ENCODE results near the gene LENG8. TPM values are rescaled to one million over a fixed set of nuclear protein-coding genes. Genes with fewer than 3 reads are reported as not detected.
"Not testable (repeated sequence)": the region's sequence is repeated elsewhere in the genome, so short reads cannot be mapped to it uniquely, and the experiment has no call there.

LENG8 gene
- polyA plus RNA-seq, 1 donor = 248 TPM

DNA sequence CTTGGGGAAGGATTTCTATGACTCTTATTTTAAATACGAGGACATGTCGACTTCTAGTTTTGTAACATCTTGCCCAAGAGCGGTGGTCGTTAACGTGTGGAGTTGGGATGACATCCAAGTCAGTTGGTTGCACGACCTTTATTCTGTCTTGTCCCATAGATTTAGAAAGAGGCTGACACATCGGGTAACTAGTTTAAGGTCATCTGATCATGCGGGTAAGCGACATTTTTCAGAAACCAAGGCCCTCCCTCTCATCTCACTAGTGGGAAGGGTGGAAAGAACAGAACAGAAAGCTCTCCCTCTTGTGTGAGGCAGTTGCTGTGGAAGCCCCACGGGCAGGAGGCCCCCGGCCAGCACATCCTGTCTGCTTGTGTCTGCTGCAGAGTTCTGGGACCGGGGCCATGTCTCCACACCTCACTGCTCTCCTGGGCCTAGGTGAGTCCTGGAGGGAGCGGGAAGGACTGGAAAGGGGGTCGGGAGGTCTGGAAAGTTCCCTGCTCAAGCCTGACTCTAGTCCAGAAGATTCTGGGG is 53.6 kb downstream of the LENG8 start, which contains the start of gene LAIR2:
Gene LAIR2 (plus strand): TSS at position 314 of the 531 bp plus-strand sequence. CDS start 88 bp downstream, at position 402.
- Histone ChIP-seq H3K4me3 (ENCODE audit: low read length) (no peak within 1 kb of the TSS), H3K36me3 (ENCODE audit: control insufficient read depth, insufficient read depth, low read length) (no peaks in the 10 kb centered on the region), H3K27me3 (ENCODE audit: control insufficient read depth, insufficient read depth, low read length) (no peaks in the 10 kb centered on the region), H3K4me1 (ENCODE audit: control insufficient read depth, insufficient read depth, low read length) (no peaks in the 10 kb centered on the region), H3K27ac (ENCODE audit: low read length) (no peak within 1 kb of the TSS), H3K9me3 (ENCODE audit: control insufficient read depth, low read depth, low read length) (no peaks in the 10 kb centered on the region)
- WGBS (ENCODE audit: insufficient coverage, low lambda C conversion rate) = no CpG with 5 or more reads among the region's 14 CpGs
- DNase-seq = no peak

DNA sequence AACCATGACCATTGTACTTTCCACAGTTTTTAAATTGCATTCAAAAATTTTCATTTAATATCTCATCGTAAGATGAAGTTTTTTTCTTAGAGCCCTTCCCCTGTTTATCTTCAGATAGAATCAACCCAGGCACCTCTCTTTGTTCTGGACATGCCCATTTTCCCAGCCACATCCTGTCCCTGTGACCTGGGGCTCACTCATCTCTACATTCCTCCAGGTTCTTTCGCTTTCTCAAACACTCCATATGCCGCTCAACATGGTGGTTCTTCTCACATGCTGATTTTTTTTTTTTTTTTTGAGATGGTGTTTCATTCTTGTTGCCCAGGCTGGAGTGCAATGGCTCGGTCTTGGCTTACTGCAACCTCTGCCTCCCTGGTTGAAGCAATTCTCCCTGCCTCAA is 56.5 kb downstream of the LENG8 start:
- not testable (repeated sequence) for H3K4me1 ChIP-seq (ENCODE audit: control insufficient read depth, insufficient read depth, low read length); H3K4me3 ChIP-seq (ENCODE audit: low read length); H3K9me3 ChIP-seq (ENCODE audit: control insufficient read depth, low read depth, low read length); H3K27ac ChIP-seq (ENCODE audit: low read length); H3K27me3 ChIP-seq (ENCODE audit: control insufficient read depth, insufficient read depth, low read length); H3K36me3 ChIP-seq (ENCODE audit: control insufficient read depth, insufficient read depth, low read length); DNase-seq
- WGBS (ENCODE audit: insufficient coverage, low lambda C conversion rate) = 60% methylated on average over 1 of the region's 4 CpGs

DNA sequence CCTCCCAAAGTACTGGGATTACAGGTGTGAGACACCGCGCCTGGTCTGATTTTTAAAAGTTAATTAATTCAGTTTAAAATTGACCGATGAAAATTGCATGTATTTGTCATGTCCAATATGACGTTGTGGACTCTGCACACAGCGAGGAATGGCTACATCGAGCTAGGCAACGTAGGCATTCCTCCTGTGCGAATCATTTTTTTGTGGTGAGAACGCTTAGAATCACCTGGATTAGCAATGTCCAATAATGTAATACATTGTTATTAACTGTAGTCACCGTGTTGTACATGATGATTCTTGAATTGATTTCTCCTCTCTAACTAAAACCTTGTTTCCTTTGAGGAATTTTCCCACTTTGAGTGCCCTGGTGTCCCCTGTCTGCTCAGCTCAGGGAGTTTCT is 57.1 kb downstream of the LENG8 start:
- no peaks in the 10 kb centered on the region for H3K27me3 ChIP-seq (ENCODE audit: control insufficient read depth, insufficient read depth, low read length)
- H3K4me3 ChIP-seq (ENCODE audit: low read length) = no peak overlapping the region
- H3K4me1 ChIP-seq (ENCODE audit: control insufficient read depth, insufficient read depth, low read length) = no peaks in the 10 kb centered on the region
- no peak for DNase-seq
- no peaks in the 10 kb centered on the region for H3K9me3 ChIP-seq (ENCODE audit: control insufficient read depth, low read depth, low read length)
- H3K27ac ChIP-seq (ENCODE audit: low read length) = no peak overlapping the region
- no peaks in the 10 kb centered on the region for H3K36me3 ChIP-seq (ENCODE audit: control insufficient read depth, insufficient read depth, low read length)
- WGBS (ENCODE audit: insufficient coverage, low lambda C conversion rate) = 100% methylated on average over 1 of the region's 10 CpGs

DNA sequence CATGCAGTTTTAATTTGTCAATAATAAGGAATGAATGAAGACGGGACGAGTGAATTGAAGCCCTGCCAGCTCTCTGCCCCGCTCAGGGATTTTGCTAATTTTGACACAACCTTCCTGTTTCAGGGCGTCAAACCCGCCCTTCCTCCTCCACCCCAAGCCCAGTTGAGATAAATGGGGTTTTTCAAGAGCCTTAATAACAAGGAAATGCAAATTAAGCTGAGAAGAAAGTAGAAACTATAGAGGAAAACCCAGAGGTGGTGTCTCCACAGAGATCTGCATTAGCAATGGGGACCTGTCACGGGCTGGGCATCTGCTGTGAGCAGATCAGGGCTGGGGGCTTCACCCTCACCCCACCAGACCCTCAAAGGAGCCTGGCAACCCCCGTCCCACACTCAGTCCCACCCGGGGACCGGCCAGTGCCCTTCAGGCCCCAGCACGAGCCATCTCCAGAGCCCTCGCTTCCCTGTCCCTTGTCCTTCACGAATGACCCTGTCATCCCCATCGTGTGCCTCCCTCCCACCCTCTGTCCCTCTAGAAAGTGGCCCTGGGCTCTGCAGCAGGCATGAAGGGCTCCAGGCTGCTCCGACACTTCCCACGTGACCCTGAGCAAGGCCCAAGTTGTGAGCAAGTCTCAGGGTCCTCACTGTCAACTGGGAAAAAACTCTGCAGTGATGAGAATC is 58.2 kb downstream of the LENG8 start:
- H3K4me1 ChIP-seq (ENCODE audit: control insufficient read depth, insufficient read depth, low read length); H3K4me3 ChIP-seq (ENCODE audit: low read length); DNase-seq; H3K36me3 ChIP-seq (ENCODE audit: control insufficient read depth, insufficient read depth, low read length); H3K27ac ChIP-seq (ENCODE audit: low read length); H3K9me3 ChIP-seq (ENCODE audit: control insufficient read depth, low read depth, low read length); H3K27me3 ChIP-seq (ENCODE audit: control insufficient read depth, insufficient read depth, low read length): not testable (repeated sequence)
- no CpG with 5 or more reads among the region's 15 CpGs for WGBS (ENCODE audit: insufficient coverage, low lambda C conversion rate)

DNA sequence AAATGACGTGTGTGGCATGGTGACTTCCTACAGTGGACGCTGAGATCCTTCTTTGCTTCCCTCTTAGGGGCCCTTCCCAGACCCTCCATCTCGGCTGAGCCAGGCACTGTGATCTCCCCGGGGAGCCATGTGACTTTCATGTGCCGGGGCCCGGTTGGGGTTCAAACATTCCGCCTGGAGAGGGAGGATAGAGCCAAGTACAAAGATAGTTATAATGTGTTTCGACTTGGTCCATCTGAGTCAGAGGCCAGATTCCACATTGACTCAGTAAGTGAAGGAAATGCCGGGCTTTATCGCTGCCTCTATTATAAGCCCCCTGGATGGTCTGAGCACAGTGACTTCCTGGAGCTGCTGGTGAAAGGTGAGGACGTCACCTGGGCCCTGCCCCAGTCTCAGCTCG is 58.8 kb downstream of the LENG8 start:
- H3K27ac ChIP-seq (ENCODE audit: low read length) = no peak overlapping the region
- H3K4me3 ChIP-seq (ENCODE audit: low read length) = no peak overlapping the region
- peak in 1 of 2 donors; percentile 20 for DNase-seq
- no peaks in the 10 kb centered on the region for H3K4me1 ChIP-seq (ENCODE audit: control insufficient read depth, insufficient read depth, low read length)
- H3K27me3 ChIP-seq (ENCODE audit: control insufficient read depth, insufficient read depth, low read length) = no peaks in the 10 kb centered on the region
- no peaks in the 10 kb centered on the region for H3K36me3 ChIP-seq (ENCODE audit: control insufficient read depth, insufficient read depth, low read length)
- H3K9me3 ChIP-seq (ENCODE audit: control insufficient read depth, low read depth, low read length) = no peaks in the 10 kb centered on the region
- WGBS (ENCODE audit: insufficient coverage, low lambda C conversion rate) = no CpG with 5 or more reads among the region's 12 CpGs

DNA sequence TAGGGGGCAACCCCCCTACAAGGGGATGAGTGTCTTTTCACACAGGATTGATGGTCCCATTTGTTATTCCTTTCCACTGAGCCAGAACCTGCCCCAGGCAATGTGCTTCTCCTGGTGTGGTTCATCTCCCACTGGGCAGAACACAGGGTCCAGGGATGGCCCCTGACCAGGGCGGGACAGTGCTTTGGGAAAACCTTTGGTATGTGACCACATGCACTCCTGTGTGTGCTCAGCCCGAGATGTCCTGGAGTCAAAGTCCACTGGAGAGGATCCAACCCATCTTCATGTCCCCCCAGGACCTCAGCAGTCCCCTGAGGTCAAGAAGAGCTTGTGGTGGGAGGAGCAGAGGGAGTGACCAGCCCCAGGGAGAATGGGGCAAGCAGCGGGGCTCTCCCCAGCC is 59.5 kb downstream of the LENG8 start:
- H3K4me3 ChIP-seq (ENCODE audit: low read length); H3K27me3 ChIP-seq (ENCODE audit: control insufficient read depth, insufficient read depth, low read length); H3K9me3 ChIP-seq (ENCODE audit: control insufficient read depth, low read depth, low read length); H3K36me3 ChIP-seq (ENCODE audit: control insufficient read depth, insufficient read depth, low read length); DNase-seq; H3K27ac ChIP-seq (ENCODE audit: low read length); H3K4me1 ChIP-seq (ENCODE audit: control insufficient read depth, insufficient read depth, low read length): not testable (repeated sequence)
- WGBS (ENCODE audit: insufficient coverage, low lambda C conversion rate) = no CpG with 5 or more reads among the region's 3 CpGs

DNA sequence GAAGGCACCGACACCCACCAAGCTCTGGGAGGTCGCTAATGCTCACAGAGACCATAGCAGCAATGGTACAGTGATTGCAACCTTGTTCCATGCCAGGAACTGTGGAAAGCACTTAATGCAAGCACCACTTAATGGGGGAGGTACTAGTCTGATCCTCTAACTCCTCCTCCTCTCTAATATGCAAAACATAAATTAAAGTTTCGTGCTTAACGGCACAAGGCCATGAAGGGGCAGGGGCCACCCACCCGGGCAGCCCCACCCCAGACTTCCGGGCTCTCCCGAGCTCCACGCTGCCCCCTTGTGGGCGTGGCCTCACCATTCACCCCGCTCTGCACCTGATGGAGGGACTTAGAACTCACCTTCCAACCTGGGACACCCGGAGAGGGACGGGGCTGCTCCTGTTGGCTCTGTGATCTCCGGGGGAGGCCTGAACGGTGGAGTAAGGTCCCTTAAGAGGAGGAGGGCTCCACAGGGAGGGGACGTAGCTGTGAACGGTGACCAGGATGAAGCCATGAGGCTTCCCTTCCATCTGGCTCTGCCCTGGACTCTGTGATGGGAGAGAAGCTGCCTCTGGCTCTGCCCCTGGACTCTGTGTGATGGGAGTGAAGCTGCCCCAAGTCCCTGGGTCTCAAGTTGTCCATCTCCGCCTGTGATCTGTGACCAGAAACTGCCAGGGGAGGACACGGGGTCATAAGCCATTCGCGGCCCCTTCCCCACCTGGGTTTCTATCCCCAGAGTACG is 60.4 kb downstream of the LENG8 start:
- H3K4me3 ChIP-seq (ENCODE audit: low read length); H3K9me3 ChIP-seq (ENCODE audit: control insufficient read depth, low read depth, low read length); H3K27ac ChIP-seq (ENCODE audit: low read length); H3K27me3 ChIP-seq (ENCODE audit: control insufficient read depth, insufficient read depth, low read length); H3K36me3 ChIP-seq (ENCODE audit: control insufficient read depth, insufficient read depth, low read length); DNase-seq; H3K4me1 ChIP-seq (ENCODE audit: control insufficient read depth, insufficient read depth, low read length): not testable (repeated sequence)
- no CpG with 5 or more reads among the region's 21 CpGs for WGBS (ENCODE audit: insufficient coverage, low lambda C conversion rate)

Other genes with a start within 250 kb of the LENG8 start
- gene RPS9, start 248.3 kb upstream of the LENG8 start, polyA plus RNA-seq = 2,940 TPM
- gene LILRB3, start 226.2 kb upstream of the LENG8 start, polyA plus RNA-seq = 2.9 TPM
- 0.73 TPM for gene LILRA6, start 206.4 kb upstream of the LENG8 start, polyA plus RNA-seq
- 7.6 TPM for gene LILRB5, start 191.9 kb upstream of the LENG8 start, polyA plus RNA-seq
- 2.6 TPM for gene LILRB2, start 168.1 kb upstream of the LENG8 start, polyA plus RNA-seq
- gene LILRA5, start 136.0 kb upstream of the LENG8 start, polyA plus RNA-seq = 1.9 TPM
- gene LILRA4, start 110.0 kb upstream of the LENG8 start, polyA plus RNA-seq = 0.18 TPM
- gene LAIR1, start 84.3 kb upstream of the LENG8 start, polyA plus RNA-seq = 13.0 TPM
- gene TTYH1, start 33.7 kb upstream of the LENG8 start, polyA plus RNA-seq = 8.2 TPM
- 9.2 TPM for gene LENG9, start 14.6 kb downstream of the LENG8 start, polyA plus RNA-seq
- 161 TPM for gene CDC42EP5, start 24.1 kb downstream of the LENG8 start, polyA plus RNA-seq
- 0.09 TPM for gene LAIR2, start 53.6 kb downstream of the LENG8 start, polyA plus RNA-seq
- gene LILRA2, start 124.6 kb downstream of the LENG8 start, polyA plus RNA-seq = 0.24 TPM
- 0.43 TPM for gene LILRA1, start 144.4 kb downstream of the LENG8 start, polyA plus RNA-seq
- gene LILRB1, start 181.3 kb downstream of the LENG8 start, polyA plus RNA-seq = 3.2 TPM
- gene LILRB4, start 213.8 kb downstream of the LENG8 start, polyA plus RNA-seq = 2.2 TPM